Stimulated activated memory B cell treated with anti-CD40 and anti-IgM and Interleukin-4, amounts not matched to agents 10 μg/mL and 1 μg/mL and 100 μg/mL, for 72 hours (primary cell): Measurements from ENCODE around the gene PDZD4.

Source experiments
- ATAC-seq: fragments of 150-1000 bp; cut with Tn5 transposase; 2 replicates; pipeline ENCODE4 v1.10.0; 2021
- H3K27ac Mint-ChIP-seq: one replicate; pipeline ENCODE4 v1.8.0; 2022; ENCODE audit warnings: mild to moderate bottlenecking, mixed read lengths
- H3K27me3 Mint-ChIP-seq: one replicate; pipeline ENCODE4 v1.8.0; 2022; ENCODE audit warnings: mixed read lengths
- H3K36me3 Mint-ChIP-seq: one replicate; pipeline ENCODE4 v1.8.0; 2022; ENCODE audit warnings: mixed read lengths
- H3K4me1 Mint-ChIP-seq: one replicate; pipeline ENCODE4 v1.8.0; 2022; ENCODE audit warnings: mixed read lengths
- H3K4me3 Mint-ChIP-seq: one replicate; pipeline ENCODE4 v1.8.0; 2022; ENCODE audit warnings: mild to moderate bottlenecking, moderate library complexity, mixed read lengths
- H3K9me3 Mint-ChIP-seq: one replicate; pipeline ENCODE4 v1.8.0; 2022; ENCODE audit warnings: mixed read lengths

Gene PDZD4

GRCh38 chrX:153794897-153795816 lies 35.2 kb downstream of the PDZD4 start:
- Mint-ChIP-seq H3K36me3 (peaks cover 13% of the 10 kb centered on the region), H3K4me1 (peaks cover 17% of the 10 kb centered on the region), H3K27ac (peak overlapping the region; percentile 99), H3K27me3 (no peaks in the 10 kb centered on the region), H3K4me3 (peak overlapping the region; percentile 99), H3K9me3 (no peaks in the 10 kb centered on the region)
- ATAC-seq: peak; percentile 7

- ATAC-seq: peak; percentile 97
- Mint-ChIP-seq H3K9me3 (no peaks in the 10 kb centered on the region), H3K27me3 (no peaks in the 10 kb centered on the region), H3K36me3 (peaks cover 13% of the 10 kb centered on the region), H3K4me1 (peaks cover 17% of the 10 kb centered on the region), H3K4me3 (peak within 1 kb of the TSS; percentile 99), H3K27ac (peak within 1 kb of the TSS; percentile 99)
Measured at GRCh38 chrX:153794018-153794896, 36.1 kb downstream of the PDZD4 start, which contains the start of the genes IDH3G and SSR4. Gene IDH3G, minus strand, starts transcription at chrX:153794375. Its CDS starts 49 bp downstream, at chrX:153794326. Gene SSR4, plus strand, starts transcription at chrX:153794668. Its CDS starts 20 bp downstream, at chrX:153794688.

GRCh38 chrX:153793291-153793690 lies 37.1 kb downstream of the PDZD4 start:
- peaks cover 4% of the 10 kb centered on the region for H3K36me3 Mint-ChIP-seq

GRCh38 chrX:153792368-153792767 lies 38.0 kb downstream of the PDZD4 start:
- no peak for ATAC-seq
- Mint-ChIP-seq H3K36me3 (no peaks in the 10 kb centered on the region), H3K4me1 (peaks cover 17% of the 10 kb centered on the region), H3K27ac (no peak overlapping the region), H3K27me3 (no peaks in the 10 kb centered on the region), H3K4me3 (no peak overlapping the region), H3K9me3 (no peaks in the 10 kb centered on the region)

More at GRCh38 chrX:153793291-153793690, 37.1 kb downstream of the PDZD4 start:
- H3K4me3 Mint-ChIP-seq: peak overlapping the region; percentile 99
- no peaks in the 10 kb centered on the region for H3K27me3 Mint-ChIP-seq
- peaks cover 17% of the 10 kb centered on the region for H3K4me1 Mint-ChIP-seq
- H3K27ac Mint-ChIP-seq: peak overlapping the region; percentile 99
- no peaks in the 10 kb centered on the region for H3K9me3 Mint-ChIP-seq
- no peak for ATAC-seq

- H3K27me3 Mint-ChIP-seq: no peaks in the 10 kb centered on the region
- H3K27ac Mint-ChIP-seq: no peak overlapping the region
- no peak overlapping the region for H3K4me3 Mint-ChIP-seq
- no peak for ATAC-seq
- no peaks in the 10 kb centered on the region for H3K36me3 Mint-ChIP-seq
- peaks cover 13% of the 10 kb centered on the region for H3K4me1 Mint-ChIP-seq
- H3K9me3 Mint-ChIP-seq: no peaks in the 10 kb centered on the region
Measured at GRCh38 chrX:153791104-153791852, 39.1 kb downstream of the PDZD4 start.

DNA sequence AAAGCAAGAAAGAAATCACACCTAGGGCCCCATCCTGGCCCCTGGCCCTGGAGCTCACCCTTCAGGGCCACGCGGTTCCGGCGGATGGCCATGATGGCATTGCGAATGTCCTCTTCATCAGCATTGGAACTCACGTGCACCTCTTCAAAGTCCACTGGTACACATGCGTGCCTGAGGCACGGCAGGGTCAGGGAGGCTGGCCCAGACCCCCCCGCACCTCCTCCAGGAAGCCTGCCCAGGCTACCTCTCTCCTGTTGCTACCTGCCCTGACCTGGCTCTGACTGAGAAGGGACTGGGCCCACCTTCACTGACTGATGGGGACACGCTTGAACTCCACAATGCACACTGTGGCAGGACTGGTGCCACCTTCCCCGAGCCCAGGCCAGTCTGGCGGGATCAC lies 40.7 kb downstream of the PDZD4 start:
- H3K27me3 Mint-ChIP-seq: no peaks in the 10 kb centered on the region
- no peak for ATAC-seq
- H3K27ac Mint-ChIP-seq: no peak overlapping the region
- H3K4me3 Mint-ChIP-seq: no peak overlapping the region
- peaks cover 8% of the 10 kb centered on the region for H3K4me1 Mint-ChIP-seq
- H3K36me3 Mint-ChIP-seq: peaks cover 5% of the 10 kb centered on the region
- no peaks in the 10 kb centered on the region for H3K9me3 Mint-ChIP-seq

DNA sequence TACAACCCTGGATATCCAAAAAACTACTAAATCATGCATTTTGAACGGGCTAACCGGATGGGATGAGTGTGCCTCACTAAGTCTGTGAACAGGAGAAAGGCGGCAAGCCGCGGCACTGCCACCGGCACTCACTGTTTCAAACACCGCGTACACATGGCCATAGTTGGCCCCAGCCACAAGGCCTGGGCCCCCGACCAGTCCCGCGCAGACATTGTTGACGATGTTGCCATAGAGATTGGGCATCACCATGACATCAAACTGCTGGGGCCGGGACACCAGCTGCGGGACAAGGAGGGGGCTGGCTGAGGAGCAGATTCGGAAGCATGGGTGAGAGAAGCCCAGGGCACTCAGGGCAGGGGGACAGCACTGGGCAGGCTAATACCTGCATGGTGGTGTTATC lies 43.7 kb downstream of the PDZD4 start:
- Mint-ChIP-seq H3K27ac (no peak overlapping the region), H3K9me3 (no peaks in the 10 kb centered on the region)

DNA sequence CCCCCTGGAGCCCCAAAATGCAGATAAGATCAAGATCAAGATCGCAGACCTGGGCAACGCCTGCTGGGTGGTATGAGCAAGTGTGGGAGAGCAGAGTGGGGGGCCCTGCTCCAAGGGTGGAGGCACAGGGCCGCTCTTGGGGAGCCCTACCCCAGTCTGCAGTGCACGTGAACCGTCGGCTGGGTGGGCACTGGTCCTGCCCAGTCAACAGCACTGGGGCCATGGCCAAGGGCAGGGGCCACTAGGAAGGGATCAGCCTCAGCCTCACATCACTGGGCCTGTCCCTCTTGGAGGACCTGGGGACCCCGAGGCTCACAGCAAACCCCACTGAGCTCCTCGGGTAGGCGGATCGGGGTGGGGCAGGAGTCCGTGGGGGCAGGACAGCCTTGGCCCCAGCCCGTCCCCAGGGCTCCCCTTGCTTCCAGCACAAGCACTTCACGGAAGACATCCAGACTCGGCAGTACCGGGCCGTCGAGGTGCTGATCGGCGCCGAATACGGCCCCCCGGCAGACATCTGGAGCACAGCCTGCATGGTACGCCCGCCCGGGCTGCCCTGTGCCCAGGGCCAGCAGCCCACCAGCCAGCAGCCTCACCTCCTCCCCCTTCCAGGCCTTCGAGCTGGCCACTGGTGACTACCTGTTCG lies 45.9 kb downstream of the PDZD4 start:
- Mint-ChIP-seq H3K4me3 (no peak overlapping the region), H3K27ac (no peak overlapping the region), H3K27me3 (peaks cover 12% of the 10 kb centered on the region), H3K36me3 (peaks cover 11% of the 10 kb centered on the region), H3K9me3 (no peaks in the 10 kb centered on the region), H3K4me1 (peaks cover 9% of the 10 kb centered on the region)
- ATAC-seq: no peak

More for the DNA sequence above, 43.7 kb downstream of the PDZD4 start:
- no peak overlapping the region for H3K4me3 Mint-ChIP-seq
- ATAC-seq: no peak
- H3K36me3 Mint-ChIP-seq: peaks cover 11% of the 10 kb centered on the region
- no peaks in the 10 kb centered on the region for H3K27me3 Mint-ChIP-seq
- no peaks in the 10 kb centered on the region for H3K4me1 Mint-ChIP-seq

DNA sequence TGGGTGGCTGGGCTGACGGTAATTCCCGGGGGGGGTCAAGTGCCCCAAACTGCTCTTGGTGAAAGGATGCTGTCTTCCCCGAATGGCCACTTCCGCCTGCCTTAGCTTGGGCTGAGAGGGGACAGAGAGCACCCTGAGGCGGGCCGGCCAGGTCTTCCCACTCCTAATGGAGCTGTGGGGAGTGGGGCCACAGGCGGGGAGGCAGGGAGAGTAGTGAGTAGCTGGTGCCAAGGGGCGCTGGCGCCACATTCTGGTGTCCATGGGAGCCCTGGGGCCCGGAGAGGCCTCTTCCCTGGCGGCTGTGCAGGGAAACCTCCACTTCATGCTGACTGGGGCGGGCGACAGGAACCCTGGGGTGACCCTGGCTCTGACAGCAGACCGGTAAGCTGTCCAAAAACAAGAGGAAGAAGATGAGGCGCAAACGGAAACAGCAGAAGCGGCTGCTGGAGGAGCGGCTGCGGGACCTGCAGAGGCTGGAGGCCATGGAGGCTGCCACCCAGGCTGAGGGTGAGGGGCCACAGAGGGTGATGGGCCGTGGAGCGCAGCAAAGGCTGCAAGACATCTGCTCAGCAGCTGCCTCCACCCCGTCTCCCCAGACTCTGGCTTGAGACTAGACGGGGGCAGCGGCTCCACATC lies 46.8 kb downstream of the PDZD4 start:
- Mint-ChIP-seq H3K36me3 (peaks cover 11% of the 10 kb centered on the region), H3K9me3 (no peaks in the 10 kb centered on the region), H3K4me3 (no peak overlapping the region), H3K27ac (no peak overlapping the region), H3K27me3 (peaks cover 15% of the 10 kb centered on the region), H3K4me1 (peaks cover 9% of the 10 kb centered on the region)
- ATAC-seq: no peak

DNA sequence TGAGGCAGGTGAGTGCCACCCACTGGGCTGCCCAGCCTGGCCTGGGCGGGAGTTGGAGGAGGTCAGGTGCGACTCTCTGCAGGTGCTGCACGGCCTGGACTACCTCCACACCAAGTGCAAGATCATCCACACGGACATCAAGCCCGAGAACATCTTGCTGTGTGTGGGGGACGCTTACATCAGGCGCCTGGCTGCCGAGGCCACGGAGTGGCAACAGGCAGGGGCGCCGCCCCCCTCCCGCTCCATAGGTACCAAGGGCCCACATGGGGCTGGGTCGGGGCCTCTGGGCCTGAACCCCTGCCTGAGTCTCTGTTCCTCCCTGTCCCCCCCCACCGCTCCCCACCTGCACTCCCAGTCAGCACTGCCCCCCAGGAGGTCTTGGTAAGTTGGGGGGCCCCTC lies 47.5 kb downstream of the PDZD4 start:
- Mint-ChIP-seq H3K36me3 (peaks cover 11% of the 10 kb centered on the region), H3K27me3 (peaks cover 15% of the 10 kb centered on the region), H3K4me1 (peaks cover 9% of the 10 kb centered on the region), H3K9me3 (no peaks in the 10 kb centered on the region), H3K4me3 (no peak overlapping the region), H3K27ac (no peak overlapping the region)
- no peak for ATAC-seq

- Mint-ChIP-seq H3K9me3 (no peaks in the 10 kb centered on the region), H3K4me3 (no peak overlapping the region), H3K27me3 (peaks cover 15% of the 10 kb centered on the region), H3K36me3 (peaks cover 11% of the 10 kb centered on the region), H3K4me1 (peaks cover 9% of the 10 kb centered on the region), H3K27ac (no peak overlapping the region)
- ATAC-seq: no peak
Measured at GRCh38 chrX:153782313-153782712, 48.0 kb downstream of the PDZD4 start.

DNA sequence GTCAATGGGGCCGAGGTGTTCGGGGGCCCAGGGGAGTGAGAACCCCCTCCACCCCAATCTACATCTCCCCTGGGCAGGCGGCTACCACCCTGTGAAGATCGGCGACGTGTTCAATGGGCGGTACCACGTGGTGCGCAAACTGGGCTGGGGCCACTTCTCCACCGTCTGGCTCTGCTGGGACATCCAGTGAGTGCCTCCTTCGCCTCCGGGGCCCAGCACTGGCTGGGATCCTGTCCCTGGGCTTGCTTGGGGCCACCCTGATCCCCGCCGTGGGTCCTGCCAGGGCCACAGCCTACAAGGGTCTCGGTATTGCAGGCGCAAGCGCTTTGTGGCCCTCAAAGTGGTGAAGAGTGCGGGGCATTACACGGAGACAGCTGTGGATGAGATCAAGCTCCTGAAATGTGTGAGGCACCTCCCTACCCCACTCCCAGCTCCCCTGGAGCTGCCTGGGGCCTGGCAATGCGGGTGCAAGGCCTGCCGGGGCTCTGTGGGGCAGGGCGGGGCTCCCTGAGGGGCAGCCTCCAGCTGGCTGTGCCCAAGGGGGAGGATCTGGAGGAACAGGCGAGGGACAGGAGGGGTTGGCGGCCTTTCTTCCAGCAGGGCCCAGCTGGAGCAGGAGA lies 48.8 kb downstream of the PDZD4 start:
- ATAC-seq: no peak
- Mint-ChIP-seq H3K4me3 (no peak overlapping the region), H3K36me3 (peaks cover 11% of the 10 kb centered on the region), H3K4me1 (peaks cover 9% of the 10 kb centered on the region), H3K27ac (no peak overlapping the region), H3K27me3 (peaks cover 15% of the 10 kb centered on the region), H3K9me3 (no peaks in the 10 kb centered on the region)

DNA sequence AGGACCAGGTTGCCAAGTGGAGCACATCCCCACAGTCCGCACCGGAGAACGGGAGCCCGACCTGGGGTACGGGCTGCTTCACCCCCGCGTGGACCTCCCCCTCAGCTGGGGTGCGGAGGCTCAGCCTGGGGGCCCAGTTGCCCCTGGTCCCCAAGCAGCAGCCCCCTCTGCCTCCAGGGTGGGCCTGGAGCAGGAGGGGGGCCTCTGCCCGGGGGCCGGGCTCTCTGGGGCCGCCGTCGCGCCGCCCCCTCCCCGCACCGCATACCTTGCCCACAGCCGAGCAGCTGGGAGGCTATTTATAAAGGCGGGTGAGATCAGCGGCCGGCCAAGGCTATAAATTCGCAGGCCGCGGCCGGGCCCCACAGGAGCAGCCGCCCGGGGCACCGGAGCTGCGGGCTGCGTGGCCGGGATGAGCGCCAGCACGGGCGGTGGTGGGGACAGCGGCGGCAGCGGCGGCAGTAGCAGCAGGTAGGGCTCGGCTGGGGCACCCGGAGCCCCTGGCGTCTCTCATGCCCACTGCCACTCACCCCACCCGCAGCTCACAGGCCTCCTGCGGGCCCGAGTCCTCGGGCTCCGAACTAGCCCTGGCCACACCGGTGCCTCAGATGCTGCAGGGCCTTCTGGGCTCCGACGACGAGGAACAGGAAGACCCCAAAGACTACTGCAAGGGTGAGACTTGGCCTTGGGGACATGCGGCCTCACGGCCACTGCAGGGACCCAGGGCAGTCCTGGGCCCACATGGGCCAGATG lies 49.5 kb downstream of the PDZD4 start, which contains the start of gene SRPK3:
SRPK3 (plus strand) TSS at position 364 of the 750 bp plus-strand sequence; CDS start at position 410, 46 bp downstream.
- Mint-ChIP-seq H3K4me1 (peaks cover 9% of the 10 kb centered on the region), H3K27ac (peak within 1 kb of the TSS; percentile 42), H3K36me3 (peaks cover 11% of the 10 kb centered on the region), H3K27me3 (peaks cover 15% of the 10 kb centered on the region), H3K9me3 (no peaks in the 10 kb centered on the region), H3K4me3 (no peak within 1 kb of the TSS)
- no peak for ATAC-seq
